H1 (cell line): Measurements from ENCODE around the gene RBM44. TPM values are rescaled to one million over a fixed set of nuclear protein-coding genes. Genes with fewer than 3 reads are reported as not detected.

Source experiments
- CTCF ChIA-PET: fragments of 300-600 bp; sonication (Branson Sonifier 250); formaldehyde crosslinking; loops from one replicate; lab custom pipeline; 2021; ENCODE audit not compliant: partially characterized antibody; lab: Charles Lee
- POLR2A ChIA-PET: fragments of 300-600 bp; sonication (Branson Sonifier 250); formaldehyde crosslinking; loops from one replicate; lab custom pipeline; 2021; ENCODE audit warnings: inconsistent platforms; ENCODE audit not compliant: partially characterized antibody; lab: Charles Lee
- DNase-seq, 2 experiments: peaks; one replicate each; pipeline versions ENCODE4 v3.0.0 to v3.0.0-alpha.2; 2010 to 2022; ENCODE audit warnings: low spot score in 2 of 2, low read depth in 1 of 2, mixed read lengths in 1 of 2
- FAIRE-seq: peaks from 2 replicates; lab custom pipeline; 2011; peaks lifted over from hg19 to GRCh38; lab: Jason Lieb, UNC
- H2AFZ ChIP-seq: 2 replicates; pipeline ENCODE4 v1.8.1; 2012; ENCODE audit warnings: low read length, inconsistent platforms
- H2AK5ac ChIP-seq: 2 replicates; pipeline ENCODE4 v1.6.1; 2013; ENCODE audit warnings: low read depth, low read length
- H2BK120ac ChIP-seq: replicated peaks from 2 replicates; pipeline ENCODE3; 2013; ENCODE audit warnings: low read depth, low read length, inconsistent platforms
- H2BK12ac ChIP-seq: 2 replicates; pipeline ENCODE4 v1.6.1; 2013; ENCODE audit warnings: low read depth, low read length
- H2BK15ac ChIP-seq: 2 replicates; pipeline ENCODE4 v1.6.1; 2013; ENCODE audit warnings: low read length
- H2BK20ac ChIP-seq: 2 replicates; pipeline ENCODE4 v1.6.1; 2013; ENCODE audit warnings: low read length
- H2BK5ac ChIP-seq: 2 replicates; pipeline ENCODE4 v1.6.1; 2013; ENCODE audit warnings: low read depth, low read length
- H3K14ac ChIP-seq: 2 replicates; pipeline ENCODE4 v1.6.1; 2013; ENCODE audit warnings: inconsistent platforms; ENCODE audit not compliant: insufficient read length
- H3K18ac ChIP-seq: 2 replicates; pipeline ENCODE4 v1.6.1; 2013; ENCODE audit warnings: low read length; ENCODE audit errors: extremely low read depth
- H3K23ac ChIP-seq: 2 replicates; pipeline ENCODE4 v1.6.1; 2013; ENCODE audit warnings: inconsistent platforms; ENCODE audit not compliant: insufficient read length
- H3K23me2 ChIP-seq: 2 replicates; pipeline ENCODE4 v1.6.1; 2013; ENCODE audit warnings: low read depth, low read length
- H3K27ac ChIP-seq: 2 replicates; pipeline ENCODE4 v1.6.1; 2011; ENCODE audit warnings: low read depth, low read length, inconsistent platforms
- H3K27me3 ChIP-seq, 4 experiments: replicated peaks in 1 of 4; 1 replicate in 1 of 4; 2 replicates in 3 of 4; pipeline versions ENCODE4 v1.6.1 to v1.8.1; 2011 to 2013; ENCODE audit warnings: low read length in 3 of 4, mild to moderate bottlenecking in 3 of 4, inconsistent platforms in 2 of 4, mixed read lengths in 2 of 4, moderate library complexity in 1 of 4; ENCODE audit not compliant: control insufficient read depth in 3 of 4, insufficient read depth in 3 of 4; ENCODE audit errors: extremely low read depth in 1 of 4
- H3K36me3 ChIP-seq, 4 experiments: 2 replicates each; pipeline versions ENCODE4 v1.6.1 to v1.8.1; 2011 to 2013; ENCODE audit warnings: mild to moderate bottlenecking in 4 of 4, low read length in 3 of 4, moderate library complexity in 2 of 4, control low read depth in 1 of 4, inconsistent platforms in 1 of 4; ENCODE audit not compliant: insufficient read depth in 4 of 4, control insufficient read depth in 2 of 4
- H3K4ac ChIP-seq: replicated peaks from 2 replicates; pipeline ENCODE3; 2013; ENCODE audit warnings: low read length, low read depth, mixed read lengths, inconsistent platforms; ENCODE audit not compliant: insufficient read length
- H3K4me1 ChIP-seq, 4 experiments: replicated peaks in 1 of 4; 1 replicate in 1 of 4; 2 replicates in 3 of 4; pipeline versions ENCODE4 v1.6.1 to v1.8.1; 2011 to 2013; ENCODE audit warnings: low read length in 3 of 4, inconsistent platforms in 2 of 4, mixed read lengths in 1 of 4; ENCODE audit not compliant: insufficient read depth in 4 of 4, control insufficient read depth in 3 of 4
- H3K4me2 ChIP-seq, 2 experiments: 2 replicates each; pipeline versions ENCODE4 v1.6.1 to v1.8.1; 2011 to 2013; ENCODE audit warnings: low read depth in 2 of 2, low read length in 2 of 2, control low read depth in 1 of 2, inconsistent platforms in 1 of 2, mild to moderate bottlenecking in 1 of 2; ENCODE audit not compliant: insufficient read depth in 1 of 2
- H3K4me3 ChIP-seq, 4 experiments: fragments of 200-600, 300-600 bp in 1 of 4; sonication (generic), shearing (Covaris generic), sonication (Bioruptor Twin) in 1 of 4; 2 replicates each; pipeline versions ENCODE4 v1.5.1 to v1.8.1; 2011 to 2016; ENCODE audit warnings: low read length in 4 of 4, low read depth in 3 of 4, control low read depth in 2 of 4, inconsistent platforms in 2 of 4, mild to moderate bottlenecking in 2 of 4, mixed read lengths in 1 of 4, moderate library complexity in 1 of 4; ENCODE audit not compliant: insufficient read depth in 2 of 4; ENCODE audit errors: extremely low read depth in 1 of 4
- H3K56ac ChIP-seq: replicated peaks from 2 replicates; pipeline ENCODE3; 2013; ENCODE audit warnings: low read depth, mild to moderate bottlenecking, mixed read lengths, low read length, inconsistent platforms; ENCODE audit not compliant: insufficient read length
- H3K79me1 ChIP-seq: 2 replicates; pipeline ENCODE4 v1.6.1; 2013; ENCODE audit warnings: low read depth, low read length, control low read depth
- H3K79me2 ChIP-seq, 2 experiments: 2 replicates each; pipeline versions ENCODE4 v1.6.1 to v1.8.1; 2012 to 2013; ENCODE audit warnings: low read length in 2 of 2, mild to moderate bottlenecking in 2 of 2, inconsistent platforms in 1 of 2; ENCODE audit not compliant: insufficient read depth in 2 of 2, control insufficient read depth in 1 of 2
- H3K9ac ChIP-seq, 4 experiments: replicated peaks in 1 of 4; 1 replicate in 1 of 4; 2 replicates in 3 of 4; pipeline versions ENCODE4 v1.6.1 to v1.8.1; 2011 to 2013; ENCODE audit warnings: low read depth in 3 of 4, low read length in 3 of 4, control low read depth in 2 of 4, mild to moderate bottlenecking in 2 of 4, moderate library complexity in 2 of 4, inconsistent platforms in 1 of 4; ENCODE audit errors: extremely low read depth in 1 of 4
- H3K9me3 ChIP-seq, 2 experiments: 2 replicates each; pipeline versions ENCODE4 v1.6.1 to v1.8.1; 2012 to 2013; ENCODE audit warnings: mild to moderate bottlenecking in 2 of 2, moderate library complexity in 2 of 2, control low read depth in 1 of 2, inconsistent platforms in 1 of 2, low read depth in 1 of 2, low read length in 1 of 2, mixed read lengths in 1 of 2; ENCODE audit not compliant: insufficient read depth in 2 of 2
- H4K20me1 ChIP-seq, 2 experiments: replicated peaks in 1 of 2; 2 replicates each; pipeline versions ENCODE3 to v1.8.1; 2011 to 2013; ENCODE audit warnings: inconsistent platforms in 2 of 2, low read length in 2 of 2, mild to moderate bottlenecking in 1 of 2; ENCODE audit not compliant: insufficient read depth in 2 of 2, control insufficient read depth in 1 of 2
- H4K5ac ChIP-seq: 2 replicates; pipeline ENCODE4 v1.6.1; 2013; ENCODE audit warnings: low read length, low read depth, mixed read lengths, inconsistent platforms; ENCODE audit not compliant: insufficient read length
- H4K8ac ChIP-seq: 2 replicates; pipeline ENCODE4 v1.8.0; 2013; ENCODE audit warnings: mild to moderate bottlenecking, moderate library complexity, low read length, inconsistent platforms; ENCODE audit not compliant: insufficient read depth; ENCODE audit errors: extremely low read depth
- H4K91ac ChIP-seq: replicated peaks from 2 replicates; pipeline ENCODE3; 2013; ENCODE audit warnings: low read length, mixed read lengths, inconsistent platforms; ENCODE audit not compliant: insufficient read length
- BRCA1 ChIP-seq: IDR thresholded peaks from 2 replicates; pipeline ENCODE4 v1.6.1; 2012; ENCODE audit warnings: low read depth, low read length, improper control_type of control experiment
- CTBP2 ChIP-seq: IDR thresholded peaks from 2 replicates; pipeline ENCODE4 v1.7.0; 2011; ENCODE audit warnings: borderline replicate concordance, mild to moderate bottlenecking, moderate library complexity, mixed read lengths, low read length; ENCODE audit not compliant: insufficient read depth, insufficient read length
- EP300 ChIP-seq, 2 experiments: IDR thresholded peaks; 1 replicate in 1 of 2; 2 replicates in 1 of 2; pipeline ENCODE4 v1.6.1; 2011 to 2012; ENCODE audit warnings: low read depth in 2 of 2, low read length in 2 of 2, mild to moderate bottlenecking in 2 of 2, borderline replicate concordance in 1 of 2, inconsistent platforms in 1 of 2, moderate library complexity in 1 of 2
- FOSL1 ChIP-seq: IDR thresholded peaks from 2 replicates; pipeline ENCODE4 v1.6.1; 2011; ENCODE audit warnings: mild to moderate bottlenecking, low read depth, low read length, moderate library complexity; ENCODE audit not compliant: insufficient read depth
- JUN ChIP-seq: IDR thresholded peaks from 2 replicates; pipeline ENCODE4 v1.6.1; 2011; ENCODE audit warnings: low read depth, mild to moderate bottlenecking, improper control_type of control experiment, low read length
- KDM4A ChIP-seq: IDR thresholded peaks from one replicate; pipeline ENCODE4 v1.7.1; 2012; ENCODE audit warnings: low read depth, mild to moderate bottlenecking, moderate library complexity, low read length, inconsistent platforms; ENCODE audit not compliant: severe bottlenecking
- NRF1 ChIP-seq: IDR thresholded peaks from 2 replicates; pipeline ENCODE4 v1.6.1; 2011; ENCODE audit warnings: mild to moderate bottlenecking, low read depth, low read length, improper control_type of control experiment
- PHF8 ChIP-seq: fragments of 200-600 bp; sonication (generic); conservative IDR thresholded peaks from 2 replicates; pipeline ENCODE4 v1.7.1; 2012; ENCODE audit warnings: low read depth, mild to moderate bottlenecking, inconsistent platforms, low read length, moderate library complexity
- POLR2A ChIP-seq, 2 experiments: IDR thresholded peaks; 1 replicate in 1 of 2; 2 replicates in 1 of 2; pipeline ENCODE4 v1.6.1; 2011; ENCODE audit warnings: low read depth in 2 of 2, low read length in 2 of 2, mild to moderate bottlenecking in 2 of 2; ENCODE audit errors: control extremely low read depth in 1 of 2
- RBBP5 ChIP-seq: IDR thresholded peaks from 2 replicates; pipeline ENCODE4 v1.7.1; 2012; ENCODE audit warnings: low read depth, mild to moderate bottlenecking, inconsistent platforms, low read length, moderate library complexity, borderline replicate concordance
- SP1 ChIP-seq: IDR thresholded peaks from 2 replicates; pipeline ENCODE4 v1.6.1; 2011; ENCODE audit warnings: low read depth, low read length
- TAF7 ChIP-seq: optimal IDR thresholded peaks from 2 replicates; pipeline ENCODE3; 2011; ENCODE audit warnings: low read depth, mild to moderate bottlenecking, inconsistent platforms, low read length, moderate library complexity, borderline replicate concordance
- YY1 ChIP-seq: IDR thresholded peaks from 2 replicates; pipeline ENCODE4 v1.6.1; 2011; ENCODE audit warnings: low read depth, mild to moderate bottlenecking, low read length
- WGBS, 2 experiments: shearing (Covaris generic) in 1 of 2; methylation state at CpG; one replicate each; pipeline versions ENCODE4 v1.1.6 to v1.1.7; 2013 to 2015; ENCODE audit warnings: low lambda C conversion rate in 2 of 2, mixed read lengths in 2 of 2, inconsistent platforms in 1 of 2, low coverage in 1 of 2, missing lambda C conversion rate in 1 of 2; ENCODE audit not compliant: insufficient replicate concordance in 2 of 2, insufficient coverage in 1 of 2, insufficient read length in 1 of 2; ENCODE audit errors: extremely low coverage in 1 of 2, missing lambda C conversion rate in 1 of 2; 5-methylcytosine and 5-hydroxymethylcytosine counted together
- polyA plus RNA-seq, 7 experiments: library from polyadenylated mRNA; depleted of rRNA in 3 of 7; stranded (reverse) in 5 of 7; unstranded in 2 of 7; fragments of >200 nt in 5 of 7; fragments of 200-250 nt in 2 of 7; gene quantifications; 1 replicate in 5 of 7; 2 replicates in 1 of 7; 4 replicates in 1 of 7; pipeline versions ENCODE4 v1.2.1 to v1.2.3, GENCODE V29; 2011 to 2013; ENCODE audit warnings: missing spikeins in 2 of 7, mixed read lengths in 2 of 7
- total RNA-seq: library from RNA; stranded (reverse); fragmentation: NEBNext Ultra II Directional; extraction: Animal tissue kit (Norgen Biotek cat#: 25700); gene quantifications from 2 replicates; pipeline ENCODE4 v1.2.1, GENCODE V29; 2021
- TF ChIP-seq, protein P1 (sequence below): IDR thresholded peaks from 2 replicates; pipeline ENCODE4 v1.6.1; 2011; ENCODE audit warnings: low read length, improper control_type of control experiment

RBM44 gene
- total and polyA plus RNA-seq, 2 of the 8 experiments (the other 6 are each of a cell fraction or from before 2014, with no cell fraction given): 0.12 to 0.43 TPM

DNA sequence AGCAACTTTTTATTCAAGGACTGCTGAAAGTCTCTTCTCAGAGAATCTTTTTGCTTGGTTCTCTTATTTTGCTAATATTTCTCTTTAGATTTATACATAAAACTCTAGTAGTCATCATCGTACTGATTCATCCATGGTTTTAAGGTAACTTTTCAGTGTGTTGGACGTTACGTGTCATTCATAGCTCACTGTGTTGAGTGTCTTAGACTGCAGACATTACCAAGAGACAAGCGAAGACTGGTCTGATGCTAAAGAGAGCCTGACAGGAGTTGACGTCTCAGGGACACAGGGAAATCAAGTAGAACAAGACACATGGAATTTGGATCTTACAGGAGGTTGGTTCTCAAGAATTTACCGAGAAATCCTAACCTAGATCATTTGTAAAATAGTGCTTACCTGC lies 25.5 kb downstream of the RBM44 start:
- Histone ChIP-seq H3K23ac (no peak overlapping the region), H3K79me2 (no peaks in the 10 kb centered on the region), H3K18ac (no peak overlapping the region), H4K91ac (no peak overlapping the region), H2BK120ac (no peak overlapping the region), H3K27me3 (no peaks in the 10 kb centered on the region), H2BK15ac (no peak overlapping the region), H2AK5ac (no peak overlapping the region), H3K23me2 (no peaks in the 10 kb centered on the region), H3K14ac (no peak overlapping the region), H4K5ac (no peak overlapping the region), H3K9ac (no peak overlapping the region), H3K79me1 (no peaks in the 10 kb centered on the region), H4K8ac (no peak overlapping the region), H3K36me3 (no peaks in the 10 kb centered on the region), H3K4me3 (no peak overlapping the region), H4K20me1 (no peaks in the 10 kb centered on the region), H3K4me2 (no peak overlapping the region), H2BK5ac (no peak overlapping the region), H3K27ac (no peak overlapping the region), H3K9me3 (no peaks in the 10 kb centered on the region), H3K56ac (no peak overlapping the region), H2AFZ (no peak overlapping the region), H3K4ac (no peak overlapping the region), H2BK12ac (no peak overlapping the region), H2BK20ac (no peak overlapping the region), H3K4me1 (no peaks in the 10 kb centered on the region)
- POLR2A ChIA-PET: no interaction called here
- WGBS, 2 experiments: 87% methylated on average over 6 of the region's 6 CpGs; no CpG with 5 or more reads in 1 of the 2 experiments
- no peak for DNase-seq
- CTCF ChIA-PET: no interaction called here
- no peak for FAIRE-seq
- TF ChIP-seq YY1 (no peak), TAF7 (no peak), SP1 (no peak), EP300 (IDR thresholded peaks at IDR 0.05; ENCODE audit: borderline replicate concordance in 1 of 2, low read depth in 2 of 2, low read length in 2 of 2) (no peak), FOSL1 (no peak), PHF8 (no peak), POLR2A (IDR thresholded peaks at IDR 0.05; ENCODE audit: control extremely low read depth in 1 of 2, low read depth in 2 of 2, low read length in 2 of 2) (no peak), KDM4A (no peak), BRCA1 (no peak), CTBP2 (no peak), RBBP5 (no peak), JUN (no peak), NRF1 (no peak)
- TF ChIP-seq, protein P1, sequence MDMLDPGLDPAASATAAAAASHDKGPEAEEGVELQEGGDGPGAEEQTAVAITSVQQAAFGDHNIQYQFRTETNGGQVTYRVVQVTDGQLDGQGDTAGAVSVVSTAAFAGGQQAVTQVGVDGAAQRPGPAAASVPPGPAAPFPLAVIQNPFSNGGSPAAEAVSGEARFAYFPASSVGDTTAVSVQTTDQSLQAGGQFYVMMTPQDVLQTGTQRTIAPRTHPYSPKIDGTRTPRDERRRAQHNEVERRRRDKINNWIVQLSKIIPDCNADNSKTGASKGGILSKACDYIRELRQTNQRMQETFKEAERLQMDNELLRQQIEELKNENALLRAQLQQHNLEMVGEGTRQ: no peak
